ENCODE results near the gene KNTC1.
"Not testable (repeated sequence)": the region's sequence is repeated elsewhere in the genome, so short reads cannot be mapped to it uniquely, and the experiment has no call there.

KNTC1 gene

GRCh38 chr12:122489038-122489437 is 38.0 kb upstream of the KNTC1 start:
- no peak overlapping the region for H3K4me3 ChIP-seq (replicated peaks; ENCODE audit: insufficient read depth, low read length)
- H3K27ac ChIP-seq (replicated peaks): no peak overlapping the region
- no peak for TF ChIP-seq CTCF (IDR thresholded peaks at IDR 0.05; ENCODE audit: insufficient read depth, low read length)
- no peak for TF ChIP-seq GABPA (IDR thresholded peaks at IDR 0.05; ENCODE audit: low read depth)
- no peak for TF ChIP-seq POLR2AphosphoS5 (IDR thresholded peaks at IDR 0.05; ENCODE audit: low read depth)
- TF ChIP-seq REST (IDR thresholded peaks at IDR 0.05; ENCODE audit: insufficient replicate concordance, low read depth): no peak
- no peak for TF ChIP-seq SPI1 (IDR thresholded peaks at IDR 0.05; ENCODE audit: borderline replicate concordance, low read depth)
- no peak for DNase-seq (ENCODE audit: low read depth in 1 of 2, low spot score in 1 of 2)
- H3K27me3 ChIP-seq (ENCODE audit: insufficient read depth, poor library complexity, severe bottlenecking): no peaks in the 10 kb centered on the region

GRCh38 chr12:122491991-122492390 is 35.1 kb upstream of the KNTC1 start:
- TF ChIP-seq GABPA (IDR thresholded peaks at IDR 0.05; ENCODE audit: low read depth) (no peak), CTCF (IDR thresholded peaks at IDR 0.05; ENCODE audit: insufficient read depth, low read length) (no peak)
- no peaks in the 10 kb centered on the region for H3K27me3 ChIP-seq (ENCODE audit: insufficient read depth, poor library complexity, severe bottlenecking)
- no peak for DNase-seq (ENCODE audit: low read depth in 1 of 2, low spot score in 1 of 2)
- H3K4me3 ChIP-seq (replicated peaks; ENCODE audit: insufficient read depth, low read length): no peak overlapping the region
- H3K27ac ChIP-seq (replicated peaks): no peak overlapping the region

GRCh38 chr12:122493222-122493621 is 33.8 kb upstream of the KNTC1 start:
- not testable (repeated sequence) for DNase-seq (ENCODE audit: low read depth in 1 of 2, low spot score in 1 of 2); H3K4me3 ChIP-seq (replicated peaks; ENCODE audit: insufficient read depth, low read length); H3K27ac ChIP-seq (replicated peaks); H3K27me3 ChIP-seq (ENCODE audit: insufficient read depth, poor library complexity, severe bottlenecking)

- no peak for TF ChIP-seq GABPA (IDR thresholded peaks at IDR 0.05; ENCODE audit: low read depth)
- TF ChIP-seq SPI1 (IDR thresholded peaks at IDR 0.05; ENCODE audit: borderline replicate concordance, low read depth): no peak
- TF ChIP-seq CTCF (IDR thresholded peaks at IDR 0.05; ENCODE audit: insufficient read depth, low read length): no peak
- TF ChIP-seq POLR2AphosphoS5 (IDR thresholded peaks at IDR 0.05; ENCODE audit: low read depth): no peak
- TF ChIP-seq REST (IDR thresholded peaks at IDR 0.05; ENCODE audit: insufficient replicate concordance, low read depth): no peak
- no peak overlapping the region for H3K4me3 ChIP-seq (replicated peaks; ENCODE audit: insufficient read depth, low read length)
- no peaks in the 10 kb centered on the region for H3K27me3 ChIP-seq (ENCODE audit: insufficient read depth, poor library complexity, severe bottlenecking)
- no peak for DNase-seq (ENCODE audit: low read depth in 1 of 2, low spot score in 1 of 2)
- no peak overlapping the region for H3K27ac ChIP-seq (replicated peaks)
Measured at GRCh38 chr12:122495258-122495657, 31.8 kb upstream of the KNTC1 start.

Measured in HL-60 (cell line).